Glutamatergic neuron (in vitro differentiated cells): ENCODE data around the gene ASPHD1. TPM values are rescaled to one million over a fixed set of nuclear protein-coding genes. Genes with fewer than 3 reads are reported as not detected.
A peak's percentile ranks its signal among the peaks of the same experiment; 100 is the strongest.

Source experiments
- DNase-seq: peaks from one replicate; pipeline ENCODE4 v3.0.0; 2022
- H3K27ac Mint-ChIP-seq: one replicate; pipeline ENCODE4 v1.8.0; 2020; ENCODE audit warnings: mild to moderate bottlenecking, mixed read lengths, inconsistent platforms; ENCODE audit not compliant: unreplicated experiment
- H3K27me3 Mint-ChIP-seq: one replicate; pipeline ENCODE4 v1.8.0; 2020; ENCODE audit warnings: mild to moderate bottlenecking, moderate library complexity, mixed read lengths, inconsistent platforms; ENCODE audit not compliant: unreplicated experiment
- H3K36me3 Mint-ChIP-seq: one replicate; pipeline ENCODE4 v1.8.0; 2020; ENCODE audit warnings: mild to moderate bottlenecking, mixed read lengths, inconsistent platforms; ENCODE audit not compliant: unreplicated experiment
- H3K4me1 Mint-ChIP-seq: one replicate; pipeline ENCODE4 v1.8.0; 2020; ENCODE audit warnings: mild to moderate bottlenecking, low read depth, mixed read lengths, inconsistent platforms; ENCODE audit not compliant: unreplicated experiment
- H3K4me3 Mint-ChIP-seq: one replicate; pipeline ENCODE4 v1.8.0; 2020; ENCODE audit warnings: mild to moderate bottlenecking, mixed read lengths, inconsistent platforms; ENCODE audit not compliant: unreplicated experiment
- H3K9me3 Mint-ChIP-seq: one replicate; pipeline ENCODE4 v1.8.0; 2020; ENCODE audit warnings: mild to moderate bottlenecking, moderate library complexity, mixed read lengths, inconsistent platforms; ENCODE audit not compliant: unreplicated experiment
- long read RNA-seq: library from polyadenylated mRNA; unstranded; transcript quantifications from one replicate; pipeline ENCODE4 v2.0.0, GENCODE V29; 2020; ENCODE audit not compliant: unreplicated experiment
- total RNA-seq: library from RNA; stranded (reverse); fragmentation: NEBNext Ultra II Directional; extraction: Animal tissue kit (Norgen Biotek cat#: 25700); gene quantifications from one replicate; pipeline ENCODE4 v1.2.1, GENCODE V29; 2021; ENCODE audit not compliant: unreplicated experiment
- TF ChIP-seq, protein P1 (sequence below): fragments of 200-600 bp; sonication (generic); IDR thresholded peaks from one replicate; pipeline ENCODE4 v1.5.0; 2021; ENCODE audit not compliant: partially characterized antibody, unreplicated experiment

ASPHD1 gene, protein sequence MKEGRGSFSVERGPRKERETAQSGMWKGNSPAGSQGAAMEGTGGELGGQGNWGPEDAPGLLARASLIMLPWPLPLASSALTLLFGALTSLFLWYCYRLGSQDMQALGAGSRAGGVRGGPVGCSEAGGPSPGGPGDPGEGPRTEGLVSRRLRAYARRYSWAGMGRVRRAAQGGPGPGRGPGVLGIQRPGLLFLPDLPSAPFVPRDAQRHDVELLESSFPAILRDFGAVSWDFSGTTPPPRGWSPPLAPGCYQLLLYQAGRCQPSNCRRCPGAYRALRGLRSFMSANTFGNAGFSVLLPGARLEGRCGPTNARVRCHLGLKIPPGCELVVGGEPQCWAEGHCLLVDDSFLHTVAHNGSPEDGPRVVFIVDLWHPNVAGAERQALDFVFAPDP
- 56.4 TPM for total RNA-seq
- long read RNA-seq, partial matches to known transcripts: 0 of 8 reads
- long read RNA-seq, other reads (novel, unspliced or antisense): 4 of 8 reads

DNA sequence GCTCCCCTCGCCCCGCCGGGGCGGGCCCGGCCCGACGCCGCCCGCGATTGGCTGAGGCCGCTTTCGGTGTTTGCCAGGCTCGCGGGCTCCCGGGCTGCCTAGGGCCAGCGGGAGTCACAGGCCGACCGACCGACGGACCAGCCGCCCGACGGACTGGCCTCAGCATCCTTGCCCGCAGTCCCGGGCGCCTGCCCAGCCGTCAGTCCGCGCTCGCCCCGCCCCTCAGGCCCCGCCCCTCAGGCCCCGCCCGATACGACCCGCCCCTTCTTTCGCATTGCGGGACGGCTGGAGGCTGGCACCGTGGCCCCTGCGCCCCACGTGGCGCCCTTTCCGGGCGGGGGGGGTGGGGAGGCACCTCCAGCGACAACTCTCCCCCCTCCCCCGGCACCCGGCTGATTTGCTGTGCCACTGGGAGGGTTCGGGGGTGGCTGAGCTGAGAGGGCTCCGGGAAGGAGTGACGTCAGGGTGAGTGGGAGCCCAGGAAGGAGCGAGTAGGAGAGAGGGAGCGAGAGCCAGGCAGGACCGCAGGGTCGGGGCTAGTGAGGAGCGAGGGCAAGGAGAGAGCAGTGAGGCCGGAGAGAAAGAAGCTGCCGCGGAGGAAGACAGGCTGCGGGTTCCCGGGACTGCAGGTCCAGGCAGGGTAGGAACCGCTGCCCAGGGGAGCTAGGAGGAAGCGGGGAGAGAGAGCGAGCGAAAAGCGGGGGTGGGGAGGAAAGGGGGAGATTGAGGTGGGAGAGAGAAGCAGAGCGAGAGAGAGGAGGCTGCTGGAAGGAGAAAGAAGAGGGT is at the start of gene ASPHD1:
Gene ASPHD1, plus strand, starts transcription at position 387 of the 786 bp plus-strand sequence. CDS start 484 bp downstream, outside the sequence.
- Mint-ChIP-seq H3K27me3 (peaks cover 7% of the 10 kb centered on the region), H3K9me3 (peaks cover 14% of the 10 kb centered on the region), H3K4me1 (peaks cover 21% of the 10 kb centered on the region), H3K27ac (peak within 1 kb of the TSS; percentile 96), H3K4me3 (peak within 1 kb of the TSS; percentile 99), H3K36me3 (peaks cover 4% of the 10 kb centered on the region)
- TF ChIP-seq, protein P1, sequence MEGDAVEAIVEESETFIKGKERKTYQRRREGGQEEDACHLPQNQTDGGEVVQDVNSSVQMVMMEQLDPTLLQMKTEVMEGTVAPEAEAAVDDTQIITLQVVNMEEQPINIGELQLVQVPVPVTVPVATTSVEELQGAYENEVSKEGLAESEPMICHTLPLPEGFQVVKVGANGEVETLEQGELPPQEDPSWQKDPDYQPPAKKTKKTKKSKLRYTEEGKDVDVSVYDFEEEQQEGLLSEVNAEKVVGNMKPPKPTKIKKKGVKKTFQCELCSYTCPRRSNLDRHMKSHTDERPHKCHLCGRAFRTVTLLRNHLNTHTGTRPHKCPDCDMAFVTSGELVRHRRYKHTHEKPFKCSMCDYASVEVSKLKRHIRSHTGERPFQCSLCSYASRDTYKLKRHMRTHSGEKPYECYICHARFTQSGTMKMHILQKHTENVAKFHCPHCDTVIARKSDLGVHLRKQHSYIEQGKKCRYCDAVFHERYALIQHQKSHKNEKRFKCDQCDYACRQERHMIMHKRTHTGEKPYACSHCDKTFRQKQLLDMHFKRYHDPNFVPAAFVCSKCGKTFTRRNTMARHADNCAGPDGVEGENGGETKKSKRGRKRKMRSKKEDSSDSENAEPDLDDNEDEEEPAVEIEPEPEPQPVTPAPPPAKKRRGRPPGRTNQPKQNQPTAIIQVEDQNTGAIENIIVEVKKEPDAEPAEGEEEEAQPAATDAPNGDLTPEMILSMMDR: no peak
- peak; percentile 83 for DNase-seq

DNA sequence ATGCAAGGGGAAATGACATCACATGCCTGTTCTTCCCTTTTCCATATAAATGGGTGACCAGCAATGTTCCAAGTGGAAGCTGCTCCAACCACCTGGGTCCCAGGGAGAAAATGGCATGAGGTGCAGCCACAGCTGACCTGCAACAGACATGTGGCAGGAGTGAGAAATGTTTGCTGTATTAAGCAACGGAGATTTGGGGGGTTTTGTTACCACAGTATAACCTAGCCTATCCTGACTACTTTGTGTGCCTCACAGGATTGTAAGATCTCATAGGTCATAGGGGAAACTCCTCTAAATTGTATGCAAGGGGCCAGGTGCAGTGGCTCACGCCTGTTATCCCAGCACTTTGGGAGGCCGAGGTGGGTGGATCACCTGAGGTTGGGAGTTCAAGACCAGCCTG is 49.3 kb upstream of the ASPHD1 start:
- Mint-ChIP-seq H3K9me3 (no peaks in the 10 kb centered on the region), H3K36me3 (no peaks in the 10 kb centered on the region), H3K27me3 (peaks cover 3% of the 10 kb centered on the region), H3K4me3 (no peak overlapping the region), H3K4me1 (no peaks in the 10 kb centered on the region), H3K27ac (no peak overlapping the region)
- DNase-seq: no peak
- TF ChIP-seq, protein P1: no peak

DNA sequence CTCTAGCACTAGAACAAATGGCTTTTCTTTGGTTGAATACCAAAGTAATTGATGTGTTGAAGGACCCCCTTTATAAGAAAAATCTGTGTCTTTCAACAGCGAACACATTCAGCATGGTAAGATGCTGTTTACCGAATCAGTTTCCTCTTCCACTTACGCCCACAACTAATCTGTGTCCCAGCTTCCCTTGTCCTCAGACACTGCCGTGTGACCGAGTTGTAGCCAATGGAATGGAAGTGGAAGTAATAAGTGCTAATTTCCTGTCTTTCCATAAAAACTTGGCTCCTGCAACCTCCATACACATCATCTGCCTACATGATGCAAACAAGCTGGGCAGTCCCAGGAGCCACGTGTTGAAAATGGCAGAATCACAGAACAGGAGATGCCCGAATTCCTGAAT is 47.6 kb upstream of the ASPHD1 start:
- Mint-ChIP-seq H3K4me3 (no peak overlapping the region), H3K27me3 (peaks cover 3% of the 10 kb centered on the region), H3K36me3 (no peaks in the 10 kb centered on the region), H3K27ac (no peak overlapping the region), H3K4me1 (peaks cover 2% of the 10 kb centered on the region), H3K9me3 (no peaks in the 10 kb centered on the region)
- no peak for DNase-seq
- TF ChIP-seq, protein P1: no peak

DNA sequence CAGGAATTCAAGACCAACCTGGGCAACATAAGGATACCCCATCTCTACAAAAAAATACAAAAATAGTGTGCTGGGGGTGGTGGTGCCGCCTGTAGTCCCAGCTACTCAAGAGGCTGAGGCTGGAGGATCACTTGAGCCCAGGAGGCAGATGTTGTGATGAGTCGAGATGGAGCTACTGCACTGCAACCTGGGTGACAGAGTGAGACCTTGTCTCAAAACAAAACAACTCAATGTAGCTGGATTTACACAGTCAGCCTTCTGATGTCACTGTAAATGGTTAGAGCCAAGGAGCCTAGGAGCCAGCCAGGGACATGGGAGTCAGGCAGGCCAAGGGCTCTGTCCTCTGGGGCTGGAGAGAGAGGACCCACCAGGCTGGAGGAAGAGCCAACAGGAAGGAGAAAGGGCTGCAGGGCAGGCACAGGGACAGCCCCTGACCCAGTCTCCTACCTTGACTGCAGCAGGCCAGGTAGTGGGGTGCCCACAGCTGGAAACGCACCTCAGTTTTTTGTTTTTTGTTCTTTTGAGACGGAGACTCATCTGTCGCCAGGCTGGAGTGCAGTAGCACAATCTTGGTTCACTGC is 45.7 kb upstream of the ASPHD1 start:
- DNase-seq: no peak
- Mint-ChIP-seq H3K27me3 (peaks cover 3% of the 10 kb centered on the region), H3K36me3 (peaks cover 3% of the 10 kb centered on the region), H3K4me3 (no peak overlapping the region), H3K9me3 (peaks cover 2% of the 10 kb centered on the region), H3K4me1 (peaks cover 2% of the 10 kb centered on the region), H3K27ac (no peak overlapping the region)
- TF ChIP-seq, protein P1: no peak
